CD4-positive, CD25-positive, alpha-beta regulatory T cell (primary cell): Measurements from ENCODE around the gene CRYGA. TPM values are rescaled to one million over a fixed set of nuclear protein-coding genes. Genes with fewer than 3 reads are reported as not detected.
"Not testable (repeated sequence)": the region's sequence is repeated elsewhere in the genome, so short reads cannot be mapped to it uniquely, and the experiment has no call there.

Source experiments
- ATAC-seq, 2 donors: fragments of 150-1000 bp; cut with Tn5 transposase; one replicate each; pipeline ENCODE4 v1.10.0; 2021; ENCODE audit warnings: low read depth in 2 of 2, moderate number of reproducible peaks in 2 of 2, moderate library complexity in 1 of 2
- DNase-seq, 3 donors: peaks; one replicate each; pipeline versions ENCODE4 v3.0.0 to v3.0.0-alpha.2; 2012 to 2022; ENCODE audit warnings: mixed read lengths in 1 of 3
- H3K27ac ChIP-seq: one replicate; pipeline ENCODE4 v1.7.0; 2013; ENCODE audit warnings: mild to moderate bottlenecking, low read length; ENCODE audit not compliant: insufficient read depth, poor library complexity, severe bottlenecking
- H3K27me3 ChIP-seq: one replicate; pipeline ENCODE4 v1.7.0; 2013; ENCODE audit warnings: low read length; ENCODE audit not compliant: control insufficient read depth, insufficient read depth
- H3K36me3 ChIP-seq: one replicate; pipeline ENCODE4 v1.7.0; 2013; ENCODE audit warnings: mild to moderate bottlenecking, low read length, moderate library complexity; ENCODE audit not compliant: control insufficient read depth, insufficient read depth
- H3K4me1 ChIP-seq: 2 replicates; pipeline ENCODE4 v1.7.0; 2013; ENCODE audit warnings: mild to moderate bottlenecking, low read length; ENCODE audit not compliant: insufficient read depth, control insufficient read depth, poor library complexity, severe bottlenecking
- H3K4me3 ChIP-seq: one replicate; pipeline ENCODE4 v1.7.0; 2013; ENCODE audit warnings: low read depth, mild to moderate bottlenecking, low read length, moderate library complexity
- H3K9me3 ChIP-seq, 2 experiments: 1 replicate in 1 of 2; 2 replicates in 1 of 2; pipeline ENCODE4 v1.7.0; 2013; ENCODE audit warnings: low read length in 2 of 2, mild to moderate bottlenecking in 1 of 2, moderate library complexity in 1 of 2; ENCODE audit not compliant: control insufficient read depth in 2 of 2
- H3K27ac Mint-ChIP-seq, 3 donors: one replicate each; pipeline ENCODE4 v1.8.0; 2020 to 2022; ENCODE audit warnings: mild to moderate bottlenecking in 3 of 3, mixed read lengths in 3 of 3, moderate library complexity in 2 of 3
- H3K27me3 Mint-ChIP-seq: one replicate; pipeline ENCODE4 v1.8.0; 2022; ENCODE audit warnings: mild to moderate bottlenecking, mixed read lengths
- H3K36me3 Mint-ChIP-seq: one replicate; pipeline ENCODE4 v1.8.0; 2020; ENCODE audit warnings: mixed read lengths
- H3K4me1 Mint-ChIP-seq, 4 donors: one replicate each; pipeline ENCODE4 v1.8.0; 2020 to 2022; ENCODE audit warnings: mixed read lengths in 4 of 4, mild to moderate bottlenecking in 1 of 4
- H3K4me3 Mint-ChIP-seq, 4 donors: one replicate each; pipeline ENCODE4 v1.8.0; 2020 to 2022; ENCODE audit warnings: mild to moderate bottlenecking in 4 of 4, mixed read lengths in 4 of 4, moderate library complexity in 3 of 4
- H3K9me3 Mint-ChIP-seq, 7 donors: one replicate each; pipeline ENCODE4 v1.8.0; 2020 to 2022; ENCODE audit warnings: mixed read lengths in 7 of 7, mild to moderate bottlenecking in 3 of 7, moderate library complexity in 2 of 7
- polyA plus RNA-seq, 4 donors: library from polyadenylated mRNA; unstranded; fragments of 300-500 nt; fragmentation: Illumina TruSeq; gene quantifications; one replicate each; pipeline ENCODE4 v1.2.3, GENCODE V29; 2021
- total RNA-seq: library from RNA; stranded (reverse); gene quantifications from one replicate; pipeline ENCODE4 v1.2.3, GENCODE V29; 2022

Gene CRYGA
- total and polyA plus RNA-seq, 5 donors from 2014 or later, result not detected

GRCh38 chr2:208117390-208117789 is 46.0 kb downstream of the CRYGA start:
- not testable (repeated sequence) for H3K27me3 ChIP-seq, H3K9me3 ChIP-seq, H3K27ac Mint-ChIP-seq, H3K27me3 Mint-ChIP-seq, H3K36me3 ChIP-seq, H3K9me3 Mint-ChIP-seq, H3K27ac ChIP-seq, DNase-seq, H3K4me1 ChIP-seq, ATAC-seq, H3K36me3 Mint-ChIP-seq, H3K4me1 Mint-ChIP-seq, H3K4me3 ChIP-seq, H3K4me3 Mint-ChIP-seq

GRCh38 chr2:208112969-208113368 is 50.4 kb downstream of the CRYGA start:
- Histone ChIP-seq H3K4me1 (no peaks in the 10 kb centered on the region), H3K9me3 (no peaks in the 10 kb centered on the region), H3K36me3 (no peaks in the 10 kb centered on the region), H3K27ac (no peak overlapping the region), H3K27me3 (no peaks in the 10 kb centered on the region), H3K4me3 (no peak overlapping the region)
- peaks cover 4% of the 10 kb centered on the region for H3K27me3 Mint-ChIP-seq
- no peaks in the 10 kb centered on the region for H3K4me1 Mint-ChIP-seq
- no peak overlapping the region for H3K4me3 Mint-ChIP-seq
- ATAC-seq (no peak), DNase-seq (no peak)
- H3K9me3 Mint-ChIP-seq, result peaks cover 0 to 1% (median 0%) of the 10 kb centered on the region in 7 donors
- no peaks in the 10 kb centered on the region for H3K36me3 Mint-ChIP-seq
- no peak overlapping the region for H3K27ac Mint-ChIP-seq

DNA sequence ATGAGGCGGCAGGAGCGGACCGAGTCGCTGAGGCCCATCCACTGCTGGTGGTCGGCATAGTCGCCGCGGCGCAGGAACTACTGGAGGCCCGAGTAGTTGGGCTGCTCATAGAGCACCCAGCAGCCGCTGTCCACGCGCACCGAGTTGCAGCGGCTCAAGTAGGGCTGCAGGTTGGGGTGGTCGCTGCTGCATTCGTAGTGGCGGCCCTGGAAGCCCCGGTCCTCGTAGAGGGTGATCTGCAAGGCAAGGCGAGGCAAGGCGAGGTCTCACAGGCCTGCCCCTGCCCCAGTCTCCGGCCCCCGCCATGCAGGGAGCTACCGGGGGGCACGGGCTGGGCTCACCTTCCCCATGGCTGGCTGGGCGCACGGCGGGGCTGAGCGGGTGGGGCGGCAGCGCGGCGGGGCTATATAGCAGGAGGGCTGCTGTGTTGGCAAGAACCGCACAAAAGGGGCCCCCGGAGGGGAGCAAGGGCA is 51.1 kb downstream of the CRYGA start:
- H3K4me3 Mint-ChIP-seq, H3K27ac Mint-ChIP-seq, H3K27me3 ChIP-seq, DNase-seq, H3K4me1 Mint-ChIP-seq, H3K27me3 Mint-ChIP-seq, H3K9me3 Mint-ChIP-seq, H3K36me3 ChIP-seq, H3K36me3 Mint-ChIP-seq, H3K4me1 ChIP-seq, H3K9me3 ChIP-seq, ATAC-seq, H3K27ac ChIP-seq, H3K4me3 ChIP-seq: not testable (repeated sequence)

Other genes with a start within 250 kb of the CRYGA start
- 15.1 TPM for gene PLEKHM3, start 138.1 kb downstream of the CRYGA start, total RNA-seq
- gene PLEKHM3, start 138.1 kb downstream of the CRYGA start, polyA plus RNA-seq, result 1 to 10 TPM; 2.7 to 3.9 (median 3.1) TPM
- gene CRYGD, start 39.1 kb downstream of the CRYGA start, total RNA-seq, result 0.69 TPM
- not detected for gene CRYGD, start 39.1 kb downstream of the CRYGA start, polyA plus RNA-seq
- gene CRYGC, start 33.8 kb downstream of the CRYGA start, total RNA-seq, result not detected
- gene CRYGC, start 33.8 kb downstream of the CRYGA start, polyA plus RNA-seq, result not detected
- gene CRYGB, start 17.4 kb downstream of the CRYGA start, total RNA-seq, result not detected
- not detected for gene CRYGB, start 17.4 kb downstream of the CRYGA start, polyA plus RNA-seq
- not detected for gene C2orf80, start 26.4 kb upstream of the CRYGA start, total RNA-seq
- not detected for gene C2orf80, start 26.4 kb upstream of the CRYGA start, polyA plus RNA-seq
- gene IDH1, start 91.5 kb upstream of the CRYGA start, total RNA-seq, result 8.8 TPM
- 10 to 100 TPM in 1 of 4 donors, 1 to 10 TPM in 3; 8.1 to 10.4 (median 9.1) TPM for gene IDH1, start 91.5 kb upstream of the CRYGA start, polyA plus RNA-seq
- gene PIKFYVE, start 102.7 kb upstream of the CRYGA start, total RNA-seq, result 43.5 TPM
- 1 to 10 TPM; 5.2 to 7.6 (median 5.9) TPM for gene PIKFYVE, start 102.7 kb upstream of the CRYGA start, polyA plus RNA-seq
- not detected for gene PTH2R, start 243.2 kb upstream of the CRYGA start, total RNA-seq
- gene PTH2R, start 243.2 kb upstream of the CRYGA start, polyA plus RNA-seq, result not detected